ENCODE data around the gene PPIF.

Gene PPIF

DNA sequence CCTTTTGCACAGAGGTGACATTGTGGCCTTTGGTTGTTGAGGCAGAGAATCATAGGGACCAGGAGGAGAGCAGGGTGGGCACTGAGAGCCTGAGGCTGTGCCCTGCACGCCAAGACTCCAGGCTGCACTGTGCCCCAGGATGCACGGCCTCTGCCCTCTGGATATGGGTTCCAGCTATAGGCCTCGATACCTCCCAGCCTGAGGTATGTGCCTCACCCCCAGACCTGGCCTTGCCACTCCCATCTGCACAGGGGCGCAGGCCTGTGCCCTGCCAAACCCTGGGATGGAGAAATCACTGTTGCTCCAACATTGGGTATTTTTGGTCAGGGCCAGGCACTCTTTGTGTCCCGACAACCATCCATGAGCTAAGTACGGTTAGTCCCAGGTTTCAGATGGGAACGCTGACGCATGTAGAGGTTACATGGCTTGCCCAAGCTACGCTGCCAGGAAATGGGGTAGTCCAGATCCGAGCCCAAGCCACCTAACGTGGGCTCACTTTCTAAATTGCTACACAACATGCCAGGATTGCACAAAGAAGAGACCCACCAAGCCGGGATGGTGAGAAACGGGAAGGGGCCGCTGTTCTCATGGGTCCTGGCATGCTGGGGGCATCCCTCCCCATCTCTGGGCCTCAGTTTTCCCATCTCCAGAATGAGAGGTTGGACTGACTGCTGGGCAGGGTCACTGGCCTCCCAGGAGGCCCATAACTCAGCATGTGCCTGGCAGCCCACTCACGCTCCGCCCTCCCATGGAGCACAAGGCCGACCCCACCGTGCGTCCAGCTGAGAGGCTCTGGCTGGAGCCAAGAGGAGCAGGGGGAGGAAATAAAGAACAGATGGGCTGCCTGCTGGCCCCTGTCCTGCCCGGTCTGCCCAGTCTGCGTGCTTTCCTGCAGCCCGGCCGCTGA is 54.0 kb downstream of the PPIF start:
- Histone ChIP-seq H3K27ac (ENCODE audit: extremely low read depth, low read depth, low read length) (no peak overlapping the region), H3K9me3 (ENCODE audit: control insufficient read depth, insufficient read depth, low read depth, low read length) (no peaks in the 10 kb centered on the region), H3K4me3 (ENCODE audit: low read depth, low read length) (no peak overlapping the region), H3K4me1 (ENCODE audit: control insufficient read depth, insufficient read depth, low read length) (peaks cover 18% of the 10 kb centered on the region), H3K36me3 (ENCODE audit: control insufficient read depth in 2 of 2, insufficient read depth in 1 of 2, low read length in 2 of 2) (no peaks in the 10 kb centered on the region)
- POLR2A ChIA-PET: no interaction called here
- CTCF ChIA-PET: interaction anchor here (0.6 to 2.9 kb wide), 24 partner anchors 8 to 349 kb away, joined by 3 to 16 read pairs (median 4); no protein-coding TSS in a partner anchor
- TF ChIP-seq ZNF202 (tag by site-specific recombination; IDR thresholded peaks at IDR 0.05; ENCODE audit: borderline replicate concordance): no peak
- no peak for TF ChIP-seq ZNF239 (tag by site-specific recombination; IDR thresholded peaks at IDR 0.05)
- TF ChIP-seq, protein P1, sequence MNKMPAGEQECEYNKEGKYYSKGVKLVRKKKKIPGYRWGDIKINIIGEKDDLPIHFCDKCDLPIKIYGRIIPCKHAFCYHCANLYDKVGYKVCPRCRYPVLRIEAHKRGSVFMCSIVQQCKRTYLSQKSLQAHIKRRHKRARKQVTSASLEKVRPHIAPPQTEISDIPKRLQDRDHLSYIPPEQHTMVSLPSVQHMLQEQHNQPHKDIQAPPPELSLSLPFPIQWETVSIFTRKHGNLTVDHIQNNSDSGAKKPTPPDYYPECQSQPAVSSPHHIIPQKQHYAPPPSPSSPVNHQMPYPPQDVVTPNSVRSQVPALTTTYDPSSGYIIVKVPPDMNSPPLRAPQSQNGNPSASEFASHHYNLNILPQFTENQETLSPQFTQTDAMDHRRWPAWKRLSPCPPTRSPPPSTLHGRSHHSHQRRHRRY (tag by site-specific recombination; IDR thresholded peaks at IDR 0.05): no peak
- no peak for TF ChIP-seq ZNF76 (tag by site-specific recombination; IDR thresholded peaks at IDR 0.05; ENCODE audit: borderline replicate concordance, low read depth)
- TF ChIP-seq ZNF24 (tag by site-specific recombination; IDR thresholded peaks at IDR 0.05): no peak
- TF ChIP-seq ZNF600 (tag by site-specific recombination; IDR thresholded peaks at IDR 0.05): no peak
- no peak for TF ChIP-seq ZNF416 (tag by site-specific recombination; IDR thresholded peaks at IDR 0.05)
- TF ChIP-seq, protein P2, sequence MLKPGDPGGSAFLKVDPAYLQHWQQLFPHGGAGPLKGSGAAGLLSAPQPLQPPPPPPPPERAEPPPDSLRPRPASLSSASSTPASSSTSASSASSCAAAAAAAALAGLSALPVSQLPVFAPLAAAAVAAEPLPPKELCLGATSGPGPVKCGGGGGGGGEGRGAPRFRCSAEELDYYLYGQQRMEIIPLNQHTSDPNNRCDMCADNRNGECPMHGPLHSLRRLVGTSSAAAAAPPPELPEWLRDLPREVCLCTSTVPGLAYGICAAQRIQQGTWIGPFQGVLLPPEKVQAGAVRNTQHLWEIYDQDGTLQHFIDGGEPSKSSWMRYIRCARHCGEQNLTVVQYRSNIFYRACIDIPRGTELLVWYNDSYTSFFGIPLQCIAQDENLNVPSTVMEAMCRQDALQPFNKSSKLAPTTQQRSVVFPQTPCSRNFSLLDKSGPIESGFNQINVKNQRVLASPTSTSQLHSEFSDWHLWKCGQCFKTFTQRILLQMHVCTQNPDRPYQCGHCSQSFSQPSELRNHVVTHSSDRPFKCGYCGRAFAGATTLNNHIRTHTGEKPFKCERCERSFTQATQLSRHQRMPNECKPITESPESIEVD (tag by site-specific recombination; IDR thresholded peaks at IDR 0.05): no peak
- no peak for TF ChIP-seq BCL11B (tag by site-specific recombination; IDR thresholded peaks at IDR 0.05; ENCODE audit: low read depth)
- TF ChIP-seq ZIC2 (tag by site-specific recombination; IDR thresholded peaks at IDR 0.05): peak; percentile 99
- no peak for TF ChIP-seq ZNF521 (tag by site-specific recombination; IDR thresholded peaks at IDR 0.05)
- TF ChIP-seq ZNF140 (tag by site-specific recombination; IDR thresholded peaks at IDR 0.05): no peak
- TF ChIP-seq ZSCAN16 (tag by site-specific recombination; IDR thresholded peaks at IDR 0.05): no peak
- TF ChIP-seq GLIS1 (tag by site-specific recombination; IDR thresholded peaks at IDR 0.05): peak; percentile 67
- 0 out of 2 replicates have a peak, but pooled peaks have one; percentile 7 for TF ChIP-seq ZFHX2 (tag by site-specific recombination; conservative IDR thresholded peaks at IDR 0.05)
- peak; percentile 35; the same call in 1 of the 2 replicates for TF ChIP-seq GLIS2 (tag by site-specific recombination; IDR thresholded peaks at IDR 0.05)
- TF ChIP-seq ZNF423 (tag by site-specific recombination; IDR thresholded peaks at IDR 0.05): peak; percentile 54; the same call in 1 of the 2 replicates

DNA sequence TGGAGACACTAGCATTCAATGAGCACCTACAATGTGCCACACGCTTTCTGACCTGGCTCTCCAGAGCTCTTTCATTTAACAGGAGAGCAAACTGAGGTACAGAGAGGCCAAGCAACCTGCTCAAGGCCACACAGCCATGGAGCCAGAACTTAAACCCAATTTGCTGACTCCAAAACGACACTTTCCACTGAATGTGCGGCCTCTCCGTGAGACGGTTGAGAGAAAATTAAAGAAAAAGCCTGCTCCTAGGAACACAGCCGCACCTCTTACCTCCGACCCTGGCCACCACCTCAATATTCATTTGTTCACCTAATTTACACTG is 55.3 kb downstream of the PPIF start:
- Histone ChIP-seq H3K4me3 (ENCODE audit: low read depth, low read length) (no peak overlapping the region), H3K4me1 (ENCODE audit: control insufficient read depth, insufficient read depth, low read length) (peaks cover 20% of the 10 kb centered on the region), H3K27ac (ENCODE audit: extremely low read depth, low read depth, low read length) (no peak overlapping the region), H3K36me3 (ENCODE audit: control insufficient read depth in 2 of 2, insufficient read depth in 1 of 2, low read length in 2 of 2) (no peaks in the 10 kb centered on the region), H3K9me3 (ENCODE audit: control insufficient read depth, insufficient read depth, low read depth, low read length) (no peaks in the 10 kb centered on the region)
- CTCF ChIA-PET: interaction anchor here (1.0 to 1.2 kb wide), 2 partner anchors 85 to 104 kb away, joined by 3 read pairs; no protein-coding TSS in a partner anchor
- POLR2A ChIA-PET: no interaction called here
- TF ChIP-seq ZNF311 (tag by site-specific recombination; IDR thresholded peaks at IDR 0.05; ENCODE audit: borderline replicate concordance): no peak
- 0 out of 2 replicates have a peak, but pooled peaks have one; percentile 56 for TF ChIP-seq ZNF768 (tag by site-specific recombination; IDR thresholded peaks at IDR 0.05)

DNA sequence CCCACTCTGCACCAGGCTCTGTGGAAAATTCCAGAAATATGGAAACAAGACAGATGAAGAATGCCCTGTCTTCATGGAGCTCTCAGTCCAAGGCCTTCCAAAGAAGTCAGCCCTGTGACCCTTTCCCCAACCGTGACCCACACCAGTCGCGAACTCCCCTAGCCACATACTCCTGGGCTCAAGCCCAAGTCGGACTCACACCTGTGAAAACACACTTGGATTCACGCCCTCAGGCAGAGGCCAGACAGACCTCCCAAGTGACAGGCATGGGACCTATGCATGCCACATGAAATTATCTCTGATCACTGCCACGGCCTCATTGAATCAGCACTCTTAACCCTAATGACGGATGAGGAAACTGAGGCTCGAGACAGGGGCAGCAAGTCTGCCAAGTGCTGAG is 55.7 kb downstream of the PPIF start:
- H3K4me3 ChIP-seq (ENCODE audit: low read depth, low read length): no peak overlapping the region
- no peak overlapping the region for H3K27ac ChIP-seq (ENCODE audit: extremely low read depth, low read depth, low read length)
- H3K9me3 ChIP-seq (ENCODE audit: control insufficient read depth, insufficient read depth, low read depth, low read length): no peaks in the 10 kb centered on the region
- ChIA-PET CTCF (interaction anchor here (1.0 to 1.2 kb wide), 2 partner anchors 84 to 103 kb away, joined by 3 read pairs; no protein-coding TSS in a partner anchor), POLR2A (no interaction called here)
- TF ChIP-seq, protein P3, sequence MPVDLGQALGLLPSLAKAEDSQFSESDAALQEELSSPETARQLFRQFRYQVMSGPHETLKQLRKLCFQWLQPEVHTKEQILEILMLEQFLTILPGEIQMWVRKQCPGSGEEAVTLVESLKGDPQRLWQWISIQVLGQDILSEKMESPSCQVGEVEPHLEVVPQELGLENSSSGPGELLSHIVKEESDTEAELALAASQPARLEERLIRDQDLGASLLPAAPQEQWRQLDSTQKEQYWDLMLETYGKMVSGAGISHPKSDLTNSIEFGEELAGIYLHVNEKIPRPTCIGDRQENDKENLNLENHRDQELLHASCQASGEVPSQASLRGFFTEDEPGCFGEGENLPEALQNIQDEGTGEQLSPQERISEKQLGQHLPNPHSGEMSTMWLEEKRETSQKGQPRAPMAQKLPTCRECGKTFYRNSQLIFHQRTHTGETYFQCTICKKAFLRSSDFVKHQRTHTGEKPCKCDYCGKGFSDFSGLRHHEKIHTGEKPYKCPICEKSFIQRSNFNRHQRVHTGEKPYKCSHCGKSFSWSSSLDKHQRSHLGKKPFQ (tag by site-specific recombination; IDR thresholded peaks at IDR 0.05): peak; percentile 56; the same call in 1 of the 2 replicates
- TF ChIP-seq ZFP69B (tag by site-specific recombination; IDR thresholded peaks at IDR 0.05): no peak
- TF ChIP-seq GLIS1 (tag by site-specific recombination; IDR thresholded peaks at IDR 0.05): peak; percentile 51
- H3K4me1 ChIP-seq (ENCODE audit: control insufficient read depth, insufficient read depth, low read length): peaks cover 20% of the 10 kb centered on the region
- H3K36me3 ChIP-seq (ENCODE audit: control insufficient read depth in 2 of 2, insufficient read depth in 1 of 2, low read length in 2 of 2): no peaks in the 10 kb centered on the region
